Measurements from ENCODE around the gene MYH16.
"Not testable (repeated sequence)": the region's sequence is repeated elsewhere in the genome, so short reads cannot be mapped to it uniquely, and the experiment has no call there.

The MYH16 gene

GRCh38 chr7:99309111-99309510, 36.5 kb downstream of the MYH16 start:
- no peak for DNase-seq

- DNase-seq, result no peak
Measured at GRCh38 chr7:99310004-99310403, 37.4 kb downstream of the MYH16 start.

GRCh38 chr7:99311702-99312101, 39.1 kb downstream of the MYH16 start:
- no peak for DNase-seq

- DNase-seq, result peak; percentile 72
Measured at GRCh38 chr7:99312316-99313203, 39.9 kb downstream of the MYH16 start.

- DNase-seq, result no peak
Measured at GRCh38 chr7:99313204-99313573, 40.5 kb downstream of the MYH16 start.

GRCh38 chr7:99314504-99314903, 41.9 kb downstream of the MYH16 start:
- DNase-seq, result no peak

GRCh38 chr7:99320371-99320770, 47.7 kb downstream of the MYH16 start:
- DNase-seq, result no peak

GRCh38 chr7:99322659-99323058, 50.0 kb downstream of the MYH16 start:
- not testable (repeated sequence) for DNase-seq

- DNase-seq, result no peak
Measured at GRCh38 chr7:99324559-99324958, 51.9 kb downstream of the MYH16 start.

GRCh38 chr7:99325001-99325493, 52.4 kb downstream of the MYH16 start:
- no peak for DNase-seq

- peak; percentile 94 for DNase-seq
Measured at GRCh38 chr7:99325592-99326407, 53.2 kb downstream of the MYH16 start, which contains the start of gene ARPC1A. TSS of gene ARPC1A (plus strand) at chr7:99325898. CDS start at chr7:99333354, 7,456 bp downstream.

GRCh38 chr7:99326408-99326782, 53.8 kb downstream of the MYH16 start:
- DNase-seq, result no peak

- DNase-seq, result peak; percentile 13
Measured at GRCh38 chr7:99330314-99330961, 57.8 kb downstream of the MYH16 start.

GRCh38 chr7:99331002-99331401, 58.4 kb downstream of the MYH16 start:
- no peak for DNase-seq

- DNase-seq, result no peak
Measured at GRCh38 chr7:99339595-99339994, 67.0 kb downstream of the MYH16 start.

- DNase-seq, result no peak
Measured at GRCh38 chr7:99340659-99341058, 68.0 kb downstream of the MYH16 start.

GRCh38 chr7:99344061-99344647, 71.5 kb downstream of the MYH16 start:
- DNase-seq, result no peak

GRCh38 chr7:99350641-99351040, 78.0 kb downstream of the MYH16 start:
- not testable (repeated sequence) for DNase-seq

- no peak for DNase-seq
Measured at GRCh38 chr7:99352247-99352646, 79.6 kb downstream of the MYH16 start.

GRCh38 chr7:99355098-99355497, 82.5 kb downstream of the MYH16 start:
- no peak for DNase-seq

- no peak for DNase-seq
Measured at GRCh38 chr7:99357701-99358490, 85.3 kb downstream of the MYH16 start.

GRCh38 chr7:99358521-99358920, 85.9 kb downstream of the MYH16 start:
- not testable (repeated sequence) for DNase-seq
